HG02885 (cell line): ENCODE measurements around the gene CTH.
A peak's percentile ranks its signal among the peaks of the same experiment; 100 is the strongest.
"Not testable (repeated sequence)": the region's sequence is repeated elsewhere in the genome, so short reads cannot be mapped to it uniquely, and the experiment has no call there.

Experiments used
- ATAC-seq: cut with Tn5 transposase; IDR thresholded peaks from one replicate; pipeline ENCODE4 v1.9.1; 2021; ENCODE audit warnings: mild to moderate bottlenecking; ENCODE audit not compliant: unreplicated experiment, poor library complexity

CTH gene

DNA sequence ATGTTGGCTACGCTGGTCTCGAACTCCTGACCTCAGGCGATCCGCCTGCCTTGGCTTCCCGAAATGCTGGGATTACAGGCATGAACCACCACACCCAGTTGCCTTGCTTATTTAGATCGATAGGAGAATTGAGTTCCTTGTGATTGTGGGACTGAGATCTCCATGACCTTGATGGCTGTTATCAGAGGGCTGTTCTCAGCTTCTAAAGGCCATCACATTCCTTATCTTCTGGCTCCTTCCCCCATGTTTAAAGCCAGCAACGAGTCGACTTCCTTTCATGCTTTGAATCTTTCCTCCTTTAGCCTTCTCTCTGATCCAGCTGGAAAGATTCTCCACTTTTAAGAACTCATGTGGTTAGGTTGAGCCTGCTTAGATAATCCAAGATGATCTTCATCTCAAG lies 38.0 kb downstream of the CTH start:
- no peak for ATAC-seq

DNA sequence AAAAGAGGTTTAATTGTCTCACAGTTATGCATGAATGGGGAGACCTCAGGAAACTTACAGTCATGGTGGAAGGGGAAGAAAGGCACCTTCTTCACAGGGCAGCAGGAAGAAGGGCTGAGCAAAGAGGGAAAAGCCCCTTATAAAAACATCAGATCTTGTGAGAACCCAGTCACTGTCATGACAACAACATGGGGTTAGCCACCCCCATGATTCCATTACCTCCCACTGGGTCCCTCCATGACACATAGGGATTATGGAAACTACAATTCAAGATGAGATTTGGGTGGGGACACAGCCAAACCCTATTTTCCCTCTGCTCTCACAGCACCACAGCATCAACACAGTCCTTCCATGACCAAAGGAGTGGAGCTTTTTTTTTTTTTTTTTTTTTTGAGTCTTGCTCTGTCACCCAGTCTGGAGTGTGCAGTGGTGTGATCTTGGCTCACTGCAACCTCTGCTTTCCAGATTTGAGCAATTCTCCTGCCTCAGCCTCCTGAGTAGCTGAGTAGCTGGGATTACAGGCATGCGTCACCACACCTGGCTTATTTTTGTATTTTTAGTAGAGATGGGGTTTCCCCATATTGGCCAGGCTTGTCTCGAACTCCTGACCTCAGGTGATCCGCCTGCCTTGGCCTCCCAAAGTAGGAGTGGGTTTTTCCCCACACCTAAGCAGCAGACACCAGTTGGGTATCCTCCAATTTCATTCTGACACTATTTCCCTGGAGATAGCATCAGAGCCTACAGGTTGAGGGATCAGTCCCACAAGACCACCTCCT lies 41.3 kb downstream of the CTH start:
- ATAC-seq = peak; percentile 59

DNA sequence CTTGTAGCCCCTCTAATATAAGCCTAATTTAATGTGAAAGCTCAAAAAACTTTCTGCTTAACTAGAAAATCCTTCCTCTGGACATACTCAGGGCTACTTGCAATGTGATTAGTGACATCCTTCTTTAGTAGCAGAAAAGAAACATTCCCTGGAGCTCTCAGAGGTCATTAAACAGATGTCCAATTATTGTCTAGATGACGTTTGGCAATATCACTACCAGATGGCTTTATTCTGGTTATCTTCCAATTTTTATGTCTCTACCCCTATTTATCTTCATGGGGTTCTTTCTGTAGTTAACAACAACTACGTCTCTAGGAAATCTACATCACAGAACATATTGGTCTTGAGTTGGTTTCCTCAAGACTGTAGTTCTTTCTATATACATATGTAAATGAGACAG lies 44.2 kb downstream of the CTH start:
- no peak for ATAC-seq

DNA sequence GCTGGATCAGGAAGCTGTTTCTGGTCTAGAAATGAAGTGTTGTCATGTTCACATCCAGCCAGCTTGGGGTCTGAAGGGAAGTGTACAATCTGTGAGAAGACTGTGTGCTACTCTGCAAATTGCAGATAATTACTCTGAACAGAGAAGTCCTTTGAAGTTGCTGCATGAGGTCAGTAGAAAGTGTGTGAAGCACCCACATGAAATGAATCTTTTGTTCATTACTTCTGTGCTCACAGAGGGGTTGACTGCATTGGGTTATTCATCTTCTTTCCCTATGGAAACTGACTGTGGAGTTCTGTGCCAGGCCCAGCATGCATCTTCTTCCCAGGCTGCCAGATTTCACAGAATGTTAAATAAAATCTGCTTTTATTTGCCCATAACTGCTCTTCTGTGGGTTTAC lies 47.1 kb downstream of the CTH start:
- no peak for ATAC-seq

DNA sequence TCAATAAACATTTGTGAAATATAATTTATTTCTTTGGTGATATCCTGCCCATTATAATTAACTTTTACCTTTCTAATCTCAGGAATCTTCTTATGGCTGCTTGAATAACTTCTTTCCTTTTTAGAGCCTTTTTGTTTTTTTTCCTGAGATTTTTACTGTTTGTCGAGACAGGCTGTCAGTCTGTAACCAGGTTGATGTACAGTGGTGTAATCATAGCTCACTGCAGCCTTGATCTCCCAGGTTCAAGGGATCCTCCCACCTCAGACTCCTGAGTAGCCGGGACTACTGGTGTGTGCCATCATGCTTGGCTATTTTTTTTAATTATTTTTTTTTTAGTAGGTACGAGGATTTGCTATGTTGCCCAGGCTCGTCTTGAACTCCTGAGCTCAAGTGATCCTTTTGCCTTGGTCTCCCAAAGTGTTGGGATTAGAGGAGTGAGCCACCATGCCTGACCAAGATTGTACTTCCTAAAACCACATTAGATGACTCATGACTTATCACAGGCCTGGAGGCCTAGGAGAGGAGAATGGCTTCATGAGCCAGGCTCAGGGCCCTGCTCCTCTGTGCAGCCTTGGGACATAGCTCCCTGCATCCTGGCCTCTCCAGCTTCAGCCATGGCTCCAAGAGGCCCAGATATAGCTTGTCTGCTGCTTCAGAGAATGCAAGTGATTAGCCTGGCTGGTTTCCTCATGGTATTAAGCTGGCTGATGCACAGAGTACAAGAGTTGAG lies 48.6 kb downstream of the CTH start:
- no peak for ATAC-seq

DNA sequence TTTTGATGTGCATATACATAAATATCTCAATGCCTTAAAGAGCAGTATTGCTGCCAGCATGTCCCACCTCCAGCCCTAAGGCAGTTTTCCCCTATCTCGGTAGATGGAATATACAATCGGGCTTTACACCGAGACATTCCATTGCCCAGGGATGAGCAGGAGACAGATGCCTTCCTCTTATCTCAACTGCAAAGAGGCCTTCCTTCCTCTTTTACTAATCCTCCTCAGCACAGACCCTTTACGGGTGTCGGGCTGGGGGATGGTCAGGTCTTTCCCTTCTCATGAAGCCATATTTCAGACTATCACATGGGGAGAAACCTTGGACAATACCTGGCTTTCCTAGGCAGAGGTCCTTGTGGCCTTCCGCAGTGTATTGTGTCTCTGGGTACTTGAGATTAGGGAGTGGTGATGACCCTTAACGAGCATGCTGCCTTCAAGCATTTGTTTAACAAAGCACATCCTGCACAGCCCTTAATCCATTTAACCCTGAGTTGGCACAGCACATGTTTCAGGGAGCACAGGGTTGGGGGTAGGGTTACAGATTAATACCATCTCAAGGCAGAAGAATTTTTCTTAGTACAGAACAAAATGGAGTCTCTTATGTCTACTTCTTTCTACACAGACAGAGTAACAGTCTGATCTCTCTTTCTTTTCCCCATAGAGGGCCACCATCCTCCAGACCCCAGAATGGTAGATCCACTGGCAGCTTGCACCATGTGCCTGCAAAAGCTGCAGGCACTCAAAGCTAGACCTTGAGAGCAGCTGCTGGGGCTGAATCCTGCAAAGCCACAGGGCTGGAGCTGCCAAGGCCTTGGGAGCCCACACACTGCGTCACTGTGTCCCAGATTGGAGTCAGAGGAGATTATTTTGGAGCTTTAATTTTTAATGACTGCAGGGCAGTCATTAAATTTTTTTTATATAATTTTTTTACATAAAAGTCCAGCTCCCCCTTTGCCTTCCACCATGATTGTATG lies 50.0 kb downstream of the CTH start:
- not testable (repeated sequence) for ATAC-seq

DNA sequence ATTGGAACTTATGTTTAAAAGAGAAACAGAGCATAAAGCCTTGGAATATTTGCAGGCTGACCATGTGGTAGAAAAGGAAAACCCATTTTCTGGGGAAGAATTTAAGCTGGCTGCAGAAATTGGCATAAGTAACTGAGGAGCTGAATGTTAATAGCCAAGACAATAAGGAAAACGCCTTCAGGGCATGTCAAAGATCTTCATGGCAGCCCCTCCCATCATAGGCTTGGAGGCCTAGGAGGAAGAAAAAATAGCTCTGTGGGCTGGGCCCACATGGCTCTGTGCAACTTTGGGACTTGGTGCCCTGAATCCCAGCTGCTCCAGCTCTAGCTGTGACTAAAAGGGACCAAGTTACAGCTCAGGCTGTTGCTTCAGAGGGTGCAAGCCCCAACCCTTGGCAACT lies 51.5 kb downstream of the CTH start:
- ATAC-seq = no peak

DNA sequence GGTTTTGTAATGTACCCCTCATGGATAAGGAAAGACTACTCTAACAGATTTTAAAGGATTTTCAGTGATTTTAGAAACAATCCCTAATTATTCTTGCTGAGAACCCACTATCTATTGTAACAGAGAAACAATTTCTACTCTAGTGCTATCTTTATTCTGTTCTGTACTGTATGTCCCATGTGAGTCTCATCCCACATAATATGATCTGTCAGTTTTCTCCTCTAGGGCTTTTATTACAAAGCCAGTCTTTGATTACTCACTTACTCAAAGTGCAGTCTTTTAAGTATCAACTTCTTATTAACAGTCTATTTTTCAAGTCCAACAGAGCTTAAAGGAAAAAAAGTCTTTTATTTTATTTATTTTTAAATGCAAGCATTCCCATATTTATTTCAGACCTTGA lies 54.8 kb downstream of the CTH start:
- no peak for ATAC-seq

DNA sequence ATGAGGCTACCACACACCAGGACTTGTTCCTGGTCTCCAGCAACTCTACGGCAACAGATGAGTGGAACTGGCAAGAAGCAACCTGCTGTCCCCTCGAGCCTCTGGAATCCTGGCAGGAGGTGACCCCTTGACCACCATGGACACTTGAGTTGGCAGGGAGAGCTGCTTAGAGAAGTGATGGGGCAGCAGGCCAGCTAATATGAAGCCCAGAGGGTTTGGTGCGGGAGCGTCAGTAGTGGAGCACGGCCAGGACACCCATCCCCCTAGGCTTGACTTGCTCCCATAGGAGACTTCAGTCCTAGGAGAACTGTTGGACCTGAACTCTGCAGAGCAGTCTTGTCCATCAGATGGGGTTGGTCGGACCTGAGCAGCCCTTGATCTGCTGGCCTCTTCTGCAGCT lies 56.5 kb downstream of the CTH start:
- ATAC-seq = no peak

DNA sequence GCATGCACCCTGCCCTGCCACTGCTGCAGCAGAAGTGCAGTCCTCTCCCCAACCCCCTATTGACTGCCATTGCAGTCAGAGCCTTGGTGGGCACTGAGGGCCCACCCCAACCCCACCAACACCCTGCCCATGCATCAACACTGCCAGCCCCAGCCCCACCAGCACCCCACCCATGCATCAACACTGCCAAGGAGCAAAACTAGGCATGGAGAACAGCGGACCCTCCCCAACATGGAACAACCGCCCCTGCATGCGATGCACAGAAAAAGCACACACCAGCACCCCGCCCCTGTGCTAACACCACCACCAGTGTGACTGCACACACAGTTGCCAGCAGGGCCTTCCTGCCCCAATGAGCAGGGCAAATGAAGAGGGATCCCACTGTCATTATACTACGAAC lies 57.1 kb downstream of the CTH start:
- ATAC-seq = no peak

DNA sequence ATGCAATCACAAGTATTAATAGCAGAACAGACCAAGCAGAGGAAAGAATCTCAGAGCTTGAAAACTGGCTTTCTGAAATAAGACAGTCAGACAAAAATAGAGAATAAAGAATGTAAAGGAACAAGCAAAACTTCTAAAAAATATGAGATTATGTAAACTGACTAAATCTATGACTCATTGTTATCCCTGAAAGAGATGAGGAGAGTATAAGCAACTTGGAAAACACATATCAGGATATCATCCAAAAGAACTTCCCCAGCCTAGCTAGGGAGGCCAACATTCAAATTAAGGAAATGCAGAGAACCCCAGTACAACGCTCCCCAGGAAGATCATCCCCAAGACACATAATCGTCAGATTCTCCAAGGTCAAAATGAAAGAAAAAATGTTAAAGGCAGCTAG lies 58.1 kb downstream of the CTH start:
- ATAC-seq = not testable (repeated sequence)

DNA sequence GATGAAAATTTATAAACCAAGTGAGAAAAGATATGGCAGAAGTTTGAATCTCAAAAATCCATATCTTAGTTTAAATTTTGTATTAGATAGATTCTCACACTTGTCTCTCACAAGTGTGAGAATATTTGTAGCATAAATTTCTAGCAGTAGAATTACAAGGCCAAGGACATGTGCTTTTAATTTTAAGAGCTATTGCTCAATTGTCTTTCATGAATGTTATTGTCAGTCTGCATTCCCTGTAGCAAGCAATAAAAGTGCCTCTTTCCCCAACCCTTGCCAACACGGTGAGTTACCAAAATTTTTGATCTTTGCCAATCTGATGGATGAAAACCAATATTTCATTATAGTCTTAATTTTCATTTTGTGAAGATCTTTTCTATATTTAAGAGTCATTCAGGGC lies 64.0 kb downstream of the CTH start:
- no peak for ATAC-seq

DNA sequence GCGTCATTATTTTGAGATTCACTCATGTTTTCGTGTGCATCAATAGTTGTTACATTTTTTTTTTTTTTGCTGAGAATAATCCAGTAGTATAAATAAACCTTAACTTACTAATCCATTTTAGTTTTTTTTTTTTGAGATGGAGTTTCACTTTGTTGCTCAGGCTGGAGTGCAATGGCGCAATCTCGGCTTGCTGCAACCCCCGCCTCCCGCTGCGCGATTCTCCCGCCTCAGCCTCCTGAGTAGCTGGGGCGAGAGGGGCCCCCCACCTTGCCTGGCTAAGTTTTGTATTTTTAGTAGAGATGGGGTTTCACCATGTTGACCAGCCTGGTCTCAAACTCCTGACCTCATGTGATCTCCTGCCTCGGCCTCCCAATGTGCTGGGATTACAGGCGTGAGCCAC lies 66.0 kb downstream of the CTH start:
- no peak for ATAC-seq

DNA sequence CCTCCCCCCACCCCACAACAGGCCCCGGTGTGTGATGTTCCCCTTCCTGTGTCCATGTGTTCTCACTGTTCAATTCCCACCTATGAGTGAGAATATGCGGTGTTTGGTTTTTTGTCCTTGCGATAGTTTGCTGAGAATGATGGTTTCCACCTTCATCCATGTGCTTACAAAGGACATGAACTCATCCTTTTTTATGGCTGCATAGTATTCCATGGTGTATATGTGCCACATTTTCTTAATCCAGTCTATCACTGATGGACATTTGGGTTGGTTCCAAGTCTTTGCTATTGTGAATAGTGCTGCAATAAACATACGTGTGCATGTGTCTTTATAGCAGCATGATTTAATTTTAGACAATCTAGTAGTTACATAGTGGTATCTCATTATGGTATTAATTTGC lies 66.8 kb downstream of the CTH start:
- not testable (repeated sequence) for ATAC-seq

DNA sequence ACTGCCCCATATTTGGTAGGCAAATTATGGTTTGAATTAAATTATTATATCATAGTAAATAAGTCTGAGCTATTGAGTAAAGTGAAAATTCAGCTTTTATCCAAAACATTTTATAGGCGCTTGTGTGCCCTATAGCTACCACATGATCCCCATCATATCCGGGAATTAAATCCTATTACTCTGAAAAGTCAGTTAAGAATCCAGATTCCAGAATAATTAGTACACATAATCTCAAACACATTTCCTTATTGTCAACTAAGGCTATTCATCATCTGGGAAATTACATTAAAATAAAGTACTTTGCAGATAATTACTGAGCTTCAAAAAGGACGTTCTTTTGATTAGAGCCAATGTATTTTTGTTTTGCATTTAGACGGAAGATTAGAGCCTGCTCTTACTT lies 72.3 kb downstream of the CTH start:
- ATAC-seq = no peak

DNA sequence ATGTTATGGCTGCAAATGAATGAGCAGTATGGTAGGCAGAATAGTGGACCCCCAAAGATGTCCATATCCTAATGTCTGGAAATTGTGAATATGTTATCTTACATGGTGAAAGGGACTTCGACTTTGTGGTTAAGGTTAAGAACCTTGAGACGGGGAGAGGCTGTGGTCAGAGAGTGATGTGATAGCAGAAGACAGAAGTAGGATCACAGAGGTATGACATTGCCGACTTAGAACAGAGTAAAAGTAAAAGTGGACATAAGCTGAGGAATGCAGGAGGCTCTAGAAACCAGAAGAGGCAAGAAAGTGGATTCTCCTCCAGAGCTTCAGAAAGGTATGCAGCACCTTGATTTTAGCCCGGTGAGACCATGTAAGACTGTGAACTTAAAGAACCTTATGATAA lies 74.6 kb downstream of the CTH start:
- ATAC-seq = no peak

DNA sequence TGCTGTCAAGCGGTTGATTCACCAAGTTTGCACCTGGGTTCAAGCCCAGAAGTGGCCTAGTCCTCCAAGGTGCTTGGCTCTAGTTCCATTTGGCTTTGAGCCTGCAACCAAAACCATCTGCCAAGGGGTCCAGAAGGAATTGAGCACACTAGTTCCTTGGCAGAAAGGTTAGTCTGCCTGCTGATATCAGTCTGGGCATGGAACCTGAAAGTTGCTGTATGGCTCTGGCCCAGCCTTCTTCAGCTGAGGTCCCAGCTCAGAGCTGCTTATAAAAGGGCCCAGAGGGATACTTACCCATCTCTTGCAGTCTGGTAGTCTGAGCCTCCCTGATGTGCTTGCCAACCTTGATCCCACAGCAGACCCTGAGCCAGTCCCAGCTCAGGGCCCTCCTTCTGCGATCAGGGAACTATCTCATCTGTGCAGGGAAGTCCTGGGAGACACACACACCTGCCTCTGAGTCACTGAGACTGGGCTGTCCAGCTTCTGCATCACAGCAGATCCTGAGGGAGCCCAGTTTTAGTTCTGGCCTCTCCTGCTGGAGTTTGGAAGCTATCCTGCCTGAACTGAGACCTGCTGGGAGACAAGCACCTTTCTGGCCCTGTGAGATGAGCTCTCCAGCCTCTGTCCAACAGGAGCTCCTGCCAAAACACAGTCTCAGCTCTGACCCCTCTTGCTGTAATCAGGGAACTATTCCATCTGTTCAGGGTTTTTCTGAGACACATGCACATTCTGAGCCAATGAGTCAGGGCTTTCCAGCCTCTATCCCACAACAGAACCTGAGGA lies 75.8 kb downstream of the CTH start:
- ATAC-seq = no peak

DNA sequence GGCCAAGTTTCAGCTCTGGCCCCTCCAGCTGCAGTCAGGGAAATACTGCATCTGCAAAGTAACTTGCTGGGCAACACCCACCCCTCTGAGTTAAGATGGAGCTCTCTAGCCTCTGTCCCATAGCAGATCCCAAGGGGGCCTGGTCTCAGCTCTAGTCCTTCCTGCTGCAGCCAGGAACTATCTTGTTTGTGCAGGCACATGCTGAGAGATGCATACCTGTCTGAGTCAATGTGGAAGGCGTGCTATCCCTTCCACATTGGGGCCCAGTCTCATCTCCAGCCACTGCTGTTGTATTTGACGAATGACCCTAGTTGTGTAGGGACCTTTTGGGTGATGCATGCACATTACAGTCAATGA lies 76.4 kb downstream of the CTH start:
- ATAC-seq = peak; percentile 13

DNA sequence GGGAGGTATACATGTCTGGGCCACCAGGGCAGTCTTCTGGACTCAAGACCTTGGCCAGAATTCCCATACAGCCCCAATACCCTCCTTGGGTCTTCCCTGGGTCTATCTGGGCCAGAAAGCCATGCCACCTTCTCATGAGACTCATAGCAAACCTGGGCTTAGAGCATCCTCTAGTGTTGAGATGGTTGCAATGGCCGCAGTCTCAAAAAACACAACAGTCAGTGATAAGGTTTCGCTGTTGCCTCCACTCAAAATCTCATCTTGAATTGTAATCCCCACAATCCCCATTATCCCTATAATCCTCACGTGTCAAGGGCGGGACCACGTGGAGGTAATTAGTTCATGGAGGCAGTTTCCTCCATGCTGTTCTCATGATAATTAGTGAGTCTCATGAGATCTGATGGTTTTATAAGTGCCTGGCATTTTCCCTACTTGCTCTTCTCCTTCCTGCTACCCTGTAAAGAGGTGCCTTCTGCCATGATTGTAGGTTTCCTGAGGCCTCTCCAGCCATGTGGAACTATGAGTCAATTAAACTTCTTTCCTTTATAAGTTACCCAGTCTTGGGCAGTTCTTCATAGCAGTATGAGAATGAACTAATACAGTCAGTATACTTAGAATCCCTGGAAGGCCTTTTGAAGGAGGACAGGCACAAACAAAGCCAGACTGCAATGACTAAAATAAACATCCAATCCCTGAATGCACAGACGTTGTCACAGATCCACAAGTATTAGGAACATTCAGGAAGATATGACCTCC lies 77.0 kb downstream of the CTH start:
- ATAC-seq = peak; percentile 76
